K562 (cell line): ENCODE results near the gene GRIK3.

Experiments used
- ARID2 ChIP-seq: fragments of 450-650 bp; IDR thresholded peaks from 2 replicates; pipeline ENCODE4 v1.6.1; 2017; ENCODE audit warnings: antibody characterized with exemption, mild to moderate bottlenecking
- DEAF1 ChIP-seq: fragments of 450-650 bp; formaldehyde crosslinking; IDR thresholded peaks from 2 replicates; pipeline ENCODE4 v1.4.0; 2020; ENCODE audit warnings: mild to moderate bottlenecking, moderate library complexity
- FOXP1 ChIP-seq: sonication (generic); formaldehyde crosslinking; IDR thresholded peaks from 2 replicates; pipeline ENCODE4 v1.8.0; 2022; ENCODE audit warnings: mild to moderate bottlenecking, missing genetic modification reagents
- NFYB ChIP-seq: IDR thresholded peaks from 2 replicates; pipeline ENCODE4 v1.6.1; 2011; ENCODE audit warnings: mild to moderate bottlenecking, moderate library complexity; ENCODE audit not compliant: insufficient read length; ENCODE audit errors: extremely low read depth
- POLR2AphosphoS5 ChIP-seq: IDR thresholded peaks from 2 replicates; pipeline ENCODE4 v1.6.1; 2011; ENCODE audit warnings: mild to moderate bottlenecking, low read depth, low read length, moderate library complexity; ENCODE audit not compliant: control insufficient read depth, insufficient read depth
- SMAD3 ChIP-seq: fragments of 450-650 bp; formaldehyde crosslinking; conservative IDR thresholded peaks from 2 replicates; pipeline ENCODE4 v1.4.0; 2020; ENCODE audit warnings: mild to moderate bottlenecking
- ZNF274 ChIP-seq: IDR thresholded peaks from 2 replicates; pipeline ENCODE4 v1.6.1; 2011; ENCODE audit warnings: low read depth, mild to moderate bottlenecking, low read length, moderate library complexity, borderline replicate concordance
- ZNF717 ChIP-seq: fragments of 250-450 bp; sonication (Bioruptor Pico); IDR thresholded peaks from 2 replicates; pipeline ENCODE4 v1.5.0; 2021
- TF ChIP-seq, protein P1 (sequence below), 3 experiments: IDR thresholded peaks in 2 of 3; conservative IDR thresholded peaks in 1 of 3; 2 replicates each; pipeline ENCODE4 v1.5.1; 2011 to 2012; ENCODE audit warnings: low read length in 3 of 3, mild to moderate bottlenecking in 3 of 3, control low read depth in 2 of 3, improper control_type of control experiment in 1 of 3, inconsistent platforms in 1 of 3, low read depth in 1 of 3, mixed read lengths in 1 of 3, moderate library complexity in 1 of 3; ENCODE audit not compliant: insufficient read depth in 2 of 3

- TF ChIP-seq, protein P1, sequence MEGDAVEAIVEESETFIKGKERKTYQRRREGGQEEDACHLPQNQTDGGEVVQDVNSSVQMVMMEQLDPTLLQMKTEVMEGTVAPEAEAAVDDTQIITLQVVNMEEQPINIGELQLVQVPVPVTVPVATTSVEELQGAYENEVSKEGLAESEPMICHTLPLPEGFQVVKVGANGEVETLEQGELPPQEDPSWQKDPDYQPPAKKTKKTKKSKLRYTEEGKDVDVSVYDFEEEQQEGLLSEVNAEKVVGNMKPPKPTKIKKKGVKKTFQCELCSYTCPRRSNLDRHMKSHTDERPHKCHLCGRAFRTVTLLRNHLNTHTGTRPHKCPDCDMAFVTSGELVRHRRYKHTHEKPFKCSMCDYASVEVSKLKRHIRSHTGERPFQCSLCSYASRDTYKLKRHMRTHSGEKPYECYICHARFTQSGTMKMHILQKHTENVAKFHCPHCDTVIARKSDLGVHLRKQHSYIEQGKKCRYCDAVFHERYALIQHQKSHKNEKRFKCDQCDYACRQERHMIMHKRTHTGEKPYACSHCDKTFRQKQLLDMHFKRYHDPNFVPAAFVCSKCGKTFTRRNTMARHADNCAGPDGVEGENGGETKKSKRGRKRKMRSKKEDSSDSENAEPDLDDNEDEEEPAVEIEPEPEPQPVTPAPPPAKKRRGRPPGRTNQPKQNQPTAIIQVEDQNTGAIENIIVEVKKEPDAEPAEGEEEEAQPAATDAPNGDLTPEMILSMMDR (IDR thresholded peaks at IDR 0.05 in 2 of 3, conservative IDR thresholded peaks at IDR 0.05 in 1 of 3; ENCODE audit: insufficient read depth in 2 of 3, low read depth in 1 of 3, low read length in 3 of 3), result no peak
- TF ChIP-seq ZNF717 (CRISPR knock-in tag) (no peak), NFYB (no peak), ARID2 (no peak), ZNF274 (no peak), POLR2AphosphoS5 (no peak), SMAD3 (CRISPR knock-in tag) (no peak), FOXP1 (CRISPR knock-in tag) (no peak), DEAF1 (no peak)
These were observed 212.9 kb downstream of the GRIK3 start for GRCh38 chr1:36821386-36821785.
